Measurements from ENCODE around the gene KRTAP17-1. TPM values are rescaled to one million over a fixed set of nuclear protein-coding genes. Genes with fewer than 3 reads are reported as not detected.
"Not testable (repeated sequence)": the region's sequence is repeated elsewhere in the genome, so short reads cannot be mapped to it uniquely, and the experiment has no call there.

Gene KRTAP17-1
- total and polyA plus RNA-seq, 7 experiments from 2014 or later: not detected

- H3K27me3 ChIP-seq (ENCODE audit: control insufficient read depth in 2 of 2, insufficient read depth in 2 of 2, low read length in 2 of 2); H3K9me3 Mint-ChIP-seq; DNase-seq; H3K36me3 ChIP-seq (ENCODE audit: control insufficient read depth in 2 of 3, insufficient read depth in 3 of 3, low read length in 3 of 3); H3K27ac ChIP-seq (ENCODE audit: low read depth, low read length); ATAC-seq; H3K4me3 ChIP-seq (ENCODE audit: low read length); intact Hi-C loops (cut with micrococcal nuclease); H3K36me3 Mint-ChIP-seq; H3K9me3 ChIP-seq (ENCODE audit: control insufficient read depth in 2 of 3, low read length in 3 of 3): not testable (repeated sequence)
- H3K4me1 ChIP-seq (ENCODE audit: control insufficient read depth in 2 of 2, insufficient read depth in 2 of 2, low read length in 2 of 2): peaks cover 0 to 10% of the 10 kb centered on the region in 2 donors
- Mint-ChIP-seq H3K27me3 (peaks cover 0 to 31% (median 0%) of the 10 kb centered on the region in 5 donors), H3K4me1 (peaks cover 4 to 29% (median 16%) of the 10 kb centered on the region in 7 donors), H3K27ac (peak within 1 kb of the TSS in 6 of 9 donors; percentile 13 to 62 (median 24)), H3K4me3 (peak within 1 kb of the TSS in 4 of 10 donors; percentile 9 to 39 (median 18))
- ChIA-PET POLR2A (interaction anchor here (2.3 kb wide), 1 partner anchor 9 kb away, joined by 10 read pairs; no protein-coding TSS in a partner anchor), CTCF (interaction anchor here (0.6 to 1.3 kb wide), 2 partner anchors 16 to 28 kb away, joined by 3 to 6 read pairs; no protein-coding TSS in a partner anchor)
Observed at GRCh38 chr17:41350381-41350878, 34.9 kb upstream of the KRTAP17-1 start, which contains the start of gene KRT33A. Gene KRT33A (minus strand): TSS chr17:41350828. CDS start chr17:41350767, 61 bp downstream.

- H3K9me3 Mint-ChIP-seq: peaks cover 3 to 12% (median 5%) of the 10 kb centered on the region in 11 donors
- H3K4me3 Mint-ChIP-seq: no peak overlapping the region
- Histone ChIP-seq H3K27me3 (ENCODE audit: control insufficient read depth in 2 of 2, insufficient read depth in 2 of 2, low read length in 2 of 2) (no peaks in the 10 kb centered on the region), H3K36me3 (ENCODE audit: control insufficient read depth in 2 of 3, insufficient read depth in 3 of 3, low read length in 3 of 3) (no peaks in the 10 kb centered on the region), H3K27ac (ENCODE audit: low read depth, low read length) (no peak overlapping the region), H3K9me3 (ENCODE audit: control insufficient read depth in 2 of 3, low read length in 3 of 3) (peaks cover 0 to 3% (median 0%) of the 10 kb centered on the region in 3 experiments), H3K4me1 (ENCODE audit: control insufficient read depth in 2 of 2, insufficient read depth in 2 of 2, low read length in 2 of 2) (peaks cover 0 to 14% of the 10 kb centered on the region in 2 donors), H3K4me3 (ENCODE audit: low read length) (no peak overlapping the region)
- H3K27me3 Mint-ChIP-seq: peaks cover 0 to 29% (median 0%) of the 10 kb centered on the region in 5 donors
- peaks cover 1 to 13% (median 8%) of the 10 kb centered on the region in 5 donors for H3K36me3 Mint-ChIP-seq
- intact Hi-C loops (cut with micrococcal nuclease): no loop called here
- H3K27ac Mint-ChIP-seq: peak overlapping the region in 2 of 9 donors; percentile 14 to 17
- ATAC-seq (no peak), DNase-seq (no peak)
- CTCF ChIA-PET: interaction anchor here (1.3 kb wide), 1 partner anchor 25 kb away, joined by 7 read pairs; no protein-coding TSS in a partner anchor
- H3K4me1 Mint-ChIP-seq: peaks cover 7 to 46% (median 26%) of the 10 kb centered on the region in 7 donors
- POLR2A ChIA-PET: interaction anchor here (0.6 to 1.7 kb wide), 6 partner anchors 8 to 26 kb away, joined by 3 to 4 read pairs (median 4); no protein-coding TSS in a partner anchor
Observed at GRCh38 chr17:41347869-41348760, 32.6 kb upstream of the KRTAP17-1 start.

- H3K4me3 Mint-ChIP-seq: not testable (repeated sequence)
Observed at GRCh38 chr17:41346421-41346820, 30.9 kb upstream of the KRTAP17-1 start.

GRCh38 chr17:41345992-41346391 lies 30.5 kb upstream of the KRTAP17-1 start:
- Mint-ChIP-seq H3K27ac (peak overlapping the region in 1 of 9 donors; percentile 23), H3K4me3 (no peak overlapping the region), H3K4me1 (peaks cover 11 to 52% (median 34%) of the 10 kb centered on the region in 7 donors), H3K9me3 (peaks cover 0 to 29% (median 10%) of the 10 kb centered on the region in 11 donors), H3K36me3 (peaks cover 4 to 20% (median 11%) of the 10 kb centered on the region in 5 donors), H3K27me3 (peaks cover 0 to 20% (median 0%) of the 10 kb centered on the region in 5 donors)
- POLR2A ChIA-PET: interaction anchor here (0.6 to 0.7 kb wide), 2 partner anchors 17 to 203 kb away, joined by 3 read pairs; no protein-coding TSS in a partner anchor
- H3K36me3 ChIP-seq (ENCODE audit: control insufficient read depth in 2 of 3, insufficient read depth in 3 of 3, low read length in 3 of 3): no peaks in the 10 kb centered on the region
- no peak overlapping the region for H3K4me3 ChIP-seq (ENCODE audit: low read length)
- peaks cover 20 to 24% of the 10 kb centered on the region in 2 donors for H3K4me1 ChIP-seq (ENCODE audit: control insufficient read depth in 2 of 2, insufficient read depth in 2 of 2, low read length in 2 of 2)
- CTCF ChIA-PET: no interaction called here
- H3K27me3 ChIP-seq (ENCODE audit: control insufficient read depth in 2 of 2, insufficient read depth in 2 of 2, low read length in 2 of 2): no peaks in the 10 kb centered on the region
- ATAC-seq (no peak), DNase-seq (no peak)
- intact Hi-C loops (cut with micrococcal nuclease): no loop called here
- peaks cover 0 to 13% (median 5%) of the 10 kb centered on the region in 3 experiments for H3K9me3 ChIP-seq (ENCODE audit: control insufficient read depth in 2 of 3, low read length in 3 of 3)
- H3K27ac ChIP-seq (ENCODE audit: low read depth, low read length): no peak overlapping the region

More at GRCh38 chr17:41346421-41346820, 30.9 kb upstream of the KRTAP17-1 start:
- peaks cover 16 to 21% of the 10 kb centered on the region in 2 donors for H3K4me1 ChIP-seq (ENCODE audit: control insufficient read depth in 2 of 2, insufficient read depth in 2 of 2, low read length in 2 of 2)
- H3K27ac Mint-ChIP-seq; H3K4me3 ChIP-seq (ENCODE audit: low read length); intact Hi-C loops (cut with micrococcal nuclease); CTCF ChIA-PET; H3K27me3 ChIP-seq (ENCODE audit: control insufficient read depth in 2 of 2, insufficient read depth in 2 of 2, low read length in 2 of 2); H3K27ac ChIP-seq (ENCODE audit: low read depth, low read length); DNase-seq; H3K36me3 ChIP-seq (ENCODE audit: control insufficient read depth in 2 of 3, insufficient read depth in 3 of 3, low read length in 3 of 3); ATAC-seq: not testable (repeated sequence)
- POLR2A ChIA-PET: interaction anchor here (0.6 kb wide), 1 partner anchor 202 kb away, joined by 3 read pairs; no protein-coding TSS in a partner anchor
- Mint-ChIP-seq H3K4me1 (peaks cover 13 to 52% (median 34%) of the 10 kb centered on the region in 7 donors), H3K36me3 (peaks cover 4 to 20% (median 11%) of the 10 kb centered on the region in 5 donors), H3K27me3 (peaks cover 0 to 20% (median 0%) of the 10 kb centered on the region in 5 donors), H3K9me3 (peaks cover 0 to 28% (median 10%) of the 10 kb centered on the region in 11 donors)
- H3K9me3 ChIP-seq (ENCODE audit: control insufficient read depth in 2 of 3, low read length in 3 of 3): peaks cover 0 to 13% (median 5%) of the 10 kb centered on the region in 3 experiments

GRCh38 chr17:41343029-41343428 lies 27.5 kb upstream of the KRTAP17-1 start:
- CTCF ChIA-PET: interaction anchor here (0.6 kb wide), 1 partner anchor 434 kb away, joined by 3 read pairs; no protein-coding TSS in a partner anchor
- POLR2A ChIA-PET: interaction anchor here (0.6 to 3.0 kb wide), 3 partner anchors 12 to 34 kb away, joined by 3 to 18 read pairs (median 5); partner anchors contain the start of gene KRTAP16-1
- Histone ChIP-seq H3K4me1 (ENCODE audit: control insufficient read depth in 2 of 2, insufficient read depth in 2 of 2, low read length in 2 of 2) (peaks cover 48 to 51% of the 10 kb centered on the region in 2 donors), H3K4me3 (ENCODE audit: low read length) (no peak overlapping the region), H3K27me3 (ENCODE audit: control insufficient read depth in 2 of 2, insufficient read depth in 2 of 2, low read length in 2 of 2) (no peaks in the 10 kb centered on the region), H3K27ac (ENCODE audit: low read depth, low read length) (no peak overlapping the region), H3K9me3 (ENCODE audit: control insufficient read depth in 2 of 3, low read length in 3 of 3) (peaks cover 0 to 13% (median 5%) of the 10 kb centered on the region in 3 experiments), H3K36me3 (ENCODE audit: control insufficient read depth in 2 of 3, insufficient read depth in 3 of 3, low read length in 3 of 3) (no peaks in the 10 kb centered on the region)
- Mint-ChIP-seq H3K36me3 (peaks cover 4 to 21% (median 11%) of the 10 kb centered on the region in 5 donors), H3K27ac (peak overlapping the region; percentile 34 to 99 (median 94)), H3K9me3 (peaks cover 0 to 29% (median 10%) of the 10 kb centered on the region in 11 donors), H3K27me3 (peaks cover 0 to 19% (median 0%) of the 10 kb centered on the region in 5 donors), H3K4me3 (peak overlapping the region in 7 of 10 donors; percentile 1 to 72 (median 38)), H3K4me1 (peaks cover 33 to 81% (median 56%) of the 10 kb centered on the region in 7 donors)
- intact Hi-C loops (cut with micrococcal nuclease): loop anchor here in 1 of 2 donors (5.0 kb wide), 1 partner anchor 59 kb away; no protein-coding TSS in a partner anchor
- ATAC-seq (no peak), DNase-seq (no peak)
